HCT116 (cell line): ENCODE data around the gene RWDD4. TPM values are rescaled to one million over a fixed set of nuclear protein-coding genes. Genes with fewer than 3 reads are reported as not detected.

Experiments
- ATAC-seq: fragments of 200-7000 bp; cut with Tn5 transposase; 2 replicates; pipeline ENCODE4 v1.9.1; 2020; ENCODE audit warnings: mild to moderate bottlenecking, moderate library complexity
- BruUV-seq: library from RNA; stranded (reverse); fragments of 400-500 nt; replicated peaks from 2 replicates; lab custom pipeline; 2021; lab: Mats Ljungman, UMichigan
- CTCF ChIA-PET: fragments of 300-600 bp; sonication (Branson Sonifier 250); formaldehyde crosslinking; loops from one replicate; lab custom pipeline; 2021; ENCODE audit warnings: antibody characterized with exemption; lab: Charles Lee
- POLR2A ChIA-PET: fragments of 300-600, 350-600 bp; sonication (Branson Sonifier 250); formaldehyde crosslinking; loops from one replicate; lab custom pipeline; 2021; ENCODE audit warnings: antibody characterized with exemption; lab: Charles Lee
- RAD21 ChIA-PET, 2 experiments: fragments of 300-600 bp; sonication (Branson Sonifier 250); formaldehyde crosslinking; loops; one replicate each; lab custom pipeline; 2023; ENCODE audit warnings: low total read pairs in 2 of 2; ENCODE audit not compliant: uncharacterized antibody in 2 of 2, unreplicated experiment in 2 of 2, low non-redundant PET in 1 of 2; lab: Charles Lee
- DNase-seq: peaks from one replicate; pipeline ENCODE4 v3.0.0-alpha.2; 2010; ENCODE audit warnings: low read depth, low spot score
- H2AFZ ChIP-seq: fragments of 200-600 bp; shearing (Covaris generic), sonication (generic); 2 replicates; pipeline ENCODE4 v1.6.1; 2017; ENCODE audit warnings: low read depth, mixed run types, mixed read lengths, antibody characterized with exemption, low read length; ENCODE audit not compliant: poor library complexity, severe bottlenecking
- H3K27ac ChIP-seq: 2 replicates; pipeline ENCODE4 v1.5.1; 2012; ENCODE audit warnings: low read depth, low read length
- H3K27me3 ChIP-seq: fragments of 200-600 bp; sonication (generic); 2 replicates; pipeline ENCODE4 v1.6.1; 2016; ENCODE audit warnings: mixed run types, low read length, mixed read lengths; ENCODE audit not compliant: insufficient read depth
- H3K36me3 ChIP-seq, 2 experiments: fragments of 200-500 bp in 1 of 2; fragments of 200-600 bp in 1 of 2; sonication (Bioruptor generic) in 1 of 2; sonication (generic) in 1 of 2; 2 replicates each; pipeline versions ENCODE4 v1.5.1 to v1.6.1; 2014 to 2016; ENCODE audit warnings: low read length in 2 of 2, inconsistent platforms in 1 of 2, mixed read lengths in 1 of 2, mixed run types in 1 of 2; ENCODE audit not compliant: insufficient read depth in 2 of 2, control insufficient read depth in 1 of 2
- H3K4me1 ChIP-seq, 2 experiments: fragments of 200-600 bp in 1 of 2; sonication (generic) in 1 of 2; 2 replicates each; pipeline versions ENCODE4 v1.5.1 to v1.6.1; 2012 to 2017; ENCODE audit warnings: low read length in 2 of 2, inconsistent platforms in 1 of 2, mild to moderate bottlenecking in 1 of 2, mixed read lengths in 1 of 2, mixed run types in 1 of 2, moderate library complexity in 1 of 2; ENCODE audit not compliant: insufficient read depth in 2 of 2, control insufficient read depth in 1 of 2
- H3K4me2 ChIP-seq: fragments of 200-600 bp; sonication (generic); 2 replicates; pipeline ENCODE4 v1.6.1; 2017; ENCODE audit warnings: mixed run types, low read length, mixed read lengths
- H3K4me3 ChIP-seq, 2 experiments: fragments of 200-600 bp in 1 of 2; sonication (generic) in 1 of 2; replicated peaks in 1 of 2; 2 replicates each; pipeline ENCODE4 v1.5.1; 2011 to 2016; ENCODE audit warnings: low read length in 2 of 2, control low read depth in 1 of 2, low read depth in 1 of 2, mild to moderate bottlenecking in 1 of 2, mixed read lengths in 1 of 2, mixed run types in 1 of 2
- H3K79me2 ChIP-seq: fragments of 200-600 bp; sonication (generic); 2 replicates; pipeline ENCODE4 v1.6.1; 2017; ENCODE audit warnings: mild to moderate bottlenecking, mixed run types, low read length, moderate library complexity, mixed read lengths; ENCODE audit not compliant: insufficient read depth
- H3K9ac ChIP-seq: fragments of 200-600 bp; sonication (generic); 2 replicates; pipeline ENCODE4 v1.6.1; 2016; ENCODE audit warnings: low read length, mixed read lengths
- H3K9me2 ChIP-seq: fragments of 200-600 bp; sonication (generic), shearing (Covaris generic); 2 replicates; pipeline ENCODE4 v1.6.1; 2017; ENCODE audit warnings: mixed run types, mild to moderate bottlenecking, moderate library complexity; ENCODE audit not compliant: insufficient read depth
- H3K9me3 ChIP-seq, 2 experiments: fragments of 200-500 bp in 1 of 2; fragments of 200-600 bp in 1 of 2; sonication (Bioruptor generic) in 1 of 2; sonication (generic) in 1 of 2; 2 replicates each; pipeline ENCODE4 v1.6.1; 2014 to 2017; ENCODE audit warnings: low read length in 2 of 2, mixed read lengths in 2 of 2, inconsistent platforms in 1 of 2, low read depth in 1 of 2, mild to moderate bottlenecking in 1 of 2, mixed run types in 1 of 2, moderate library complexity in 1 of 2; ENCODE audit not compliant: control insufficient read depth in 1 of 2, insufficient read depth in 1 of 2
- H4K20me1 ChIP-seq: fragments of 200-600 bp; sonication (generic), shearing (Covaris generic); 2 replicates; pipeline ENCODE4 v1.6.1; 2017; ENCODE audit warnings: mixed run types, mild to moderate bottlenecking, moderate library complexity; ENCODE audit not compliant: insufficient read depth
- CBX3 ChIP-seq: IDR thresholded peaks from 2 replicates; pipeline ENCODE4 v1.6.1; 2012; ENCODE audit warnings: low read depth
- CTCF ChIP-seq, 3 experiments: fragments of 200-600 bp in 1 of 3; sonication (generic) in 1 of 3; IDR thresholded peaks in 2 of 3; conservative IDR thresholded peaks in 1 of 3; 2 replicates each; pipeline ENCODE4 v1.5.1; 2012 to 2017; ENCODE audit warnings: low read depth in 2 of 3, low read length in 2 of 3, antibody characterized with exemption in 1 of 3, borderline replicate concordance in 1 of 3, control low read depth in 1 of 3, mild to moderate bottlenecking in 1 of 3, mixed read lengths in 1 of 3, mixed run types in 1 of 3, moderate library complexity in 1 of 3; ENCODE audit not compliant: insufficient read depth in 1 of 3
- EGR1 ChIP-seq: IDR thresholded peaks from 2 replicates; pipeline ENCODE4 v1.6.1; 2012; ENCODE audit warnings: low read depth
- ELF1 ChIP-seq: IDR thresholded peaks from 2 replicates; pipeline ENCODE4 v1.6.1; 2012; ENCODE audit warnings: low read depth, borderline replicate concordance
- EZH2phosphoT487 ChIP-seq: fragments of 200-600 bp; IDR thresholded peaks from 2 replicates; pipeline ENCODE4 v1.6.1; 2018; ENCODE audit warnings: antibody characterized with exemption, borderline replicate concordance
- REST ChIP-seq: IDR thresholded peaks from 2 replicates; pipeline ENCODE4 v1.6.1; 2012; ENCODE audit warnings: low read depth
- TCF7L2 ChIP-seq: IDR thresholded peaks from 2 replicates; pipeline ENCODE4 v1.7.0; 2011; ENCODE audit warnings: borderline replicate concordance, inconsistent platforms; ENCODE audit not compliant: insufficient read depth, insufficient read length; ENCODE audit errors: extremely low read depth
- YY1 ChIP-seq: IDR thresholded peaks from 2 replicates; pipeline ENCODE4 v1.6.1; 2011; ENCODE audit warnings: low read length, low read depth, moderate library complexity, mild to moderate bottlenecking; ENCODE audit not compliant: insufficient replicate concordance; ENCODE audit errors: extremely low read depth
- ZBTB33 ChIP-seq: IDR thresholded peaks from 2 replicates; pipeline ENCODE4 v1.6.1; 2011; ENCODE audit warnings: mild to moderate bottlenecking, low read length, moderate library complexity; ENCODE audit not compliant: insufficient replicate concordance; ENCODE audit errors: extremely low read depth
- ZNF274 ChIP-seq: fragments of 200-500 bp; sonication (Bioruptor generic); IDR thresholded peaks from 2 replicates; pipeline ENCODE4 v1.6.1; 2014; ENCODE audit warnings: mild to moderate bottlenecking, low read depth, low read length, inconsistent platforms
- intact Hi-C: fragments of 100-400 bp; cut with micrococcal nuclease; formaldehyde crosslinking; loops from 2 replicates; pipeline ENCODE4 v1.10.0; 2022
- total RNA-seq: library from RNA; stranded (reverse); gene quantifications from one replicate; pipeline ENCODE4 v1.2.1, GENCODE V29; 2021; ENCODE audit not compliant: unreplicated experiment

The RWDD4 gene
- total RNA-seq, 1 experiment from 2014 or later = 11.9 TPM

GRCh38 chr4:183686461-183686860 lies 27.5 kb upstream of the RWDD4 start:
- RAD21 ChIA-PET = no interaction called here
- Histone ChIP-seq H3K27me3 (no peaks in the 10 kb centered on the region), H4K20me1 (no peaks in the 10 kb centered on the region), H3K4me2 (no peak overlapping the region), H3K4me1 (no peaks in the 10 kb centered on the region), H3K36me3 (peaks cover 0 to 3% of the 10 kb centered on the region in 2 experiments; a peak in 1 of 4 replicates), H3K27ac (no peak overlapping the region), H3K9me2 (no peaks in the 10 kb centered on the region), H3K4me3 (no peak overlapping the region), H3K79me2 (no peaks in the 10 kb centered on the region), H3K9ac (no peak overlapping the region), H2AFZ (no peak overlapping the region), H3K9me3 (no peaks in the 10 kb centered on the region)
- BruUV-seq = no TSS peak
- no peak for TF ChIP-seq REST
- TF ChIP-seq ZNF274 = no peak
- TF ChIP-seq ELF1 = no peak
- no peak for TF ChIP-seq YY1
- TF ChIP-seq CBX3 = no peak
- no peak for TF ChIP-seq ZBTB33
- no peak for TF ChIP-seq EGR1
- TF ChIP-seq CTCF (IDR thresholded peaks at IDR 0.05 in 2 of 3, conservative IDR thresholded peaks at IDR 0.05 in 1 of 3; ENCODE audit: borderline replicate concordance in 1 of 3, insufficient read depth in 1 of 3, low read depth in 2 of 3, low read length in 2 of 3) = no peak
- no peak for TF ChIP-seq TCF7L2
- TF ChIP-seq EZH2phosphoT487 = no peak
- intact Hi-C loops = no loop called here
- no peak for ATAC-seq
- CTCF ChIA-PET = no interaction called here
- POLR2A ChIA-PET = no interaction called here
- DNase-seq = no peak
